K562 (cell line): ENCODE results near the gene NOTCH1. TPM values are rescaled to one million over a fixed set of nuclear protein-coding genes. Genes with fewer than 3 reads are reported as not detected.
A peak's percentile ranks its signal among the peaks of the same experiment; 100 is the strongest.

Experiments
- BCOR ChIP-seq: fragments of 450-650 bp; IDR thresholded peaks from 2 replicates; pipeline ENCODE4 v1.6.1; 2016
- COPS2 ChIP-seq: fragments of 450-650 bp; conservative IDR thresholded peaks from 2 replicates; pipeline ENCODE4 v1.6.1; 2016; ENCODE audit warnings: mild to moderate bottlenecking, moderate library complexity
- HDAC1 ChIP-seq, 2 experiments: fragments of 450-650 bp; IDR thresholded peaks; 2 replicates each; pipeline ENCODE4 v1.6.1; 2016 to 2017; ENCODE audit warnings: inconsistent platforms in 1 of 2, mild to moderate bottlenecking in 1 of 2, moderate library complexity in 1 of 2
- HDAC6 ChIP-seq: IDR thresholded peaks from 2 replicates; pipeline ENCODE4 v1.6.1; 2012; ENCODE audit warnings: low read depth, mild to moderate bottlenecking, control low read depth, inconsistent platforms, low read length, moderate library complexity
- JUNB ChIP-seq: fragments of 450-650 bp; formaldehyde crosslinking; conservative IDR thresholded peaks from 2 replicates; pipeline ENCODE4 v1.4.0; 2020; ENCODE audit warnings: mild to moderate bottlenecking
- NFE2L1 ChIP-seq: fragments of 450-650 bp; IDR thresholded peaks from 2 replicates; pipeline ENCODE4 v1.6.1; 2016; ENCODE audit warnings: missing genetic modification characterization, low read depth, mild to moderate bottlenecking, missing compliant biosample characterization, moderate library complexity, borderline replicate concordance
- NFIC ChIP-seq: fragments of 450-650 bp; IDR thresholded peaks from 2 replicates; pipeline ENCODE4 v1.6.1; 2017; ENCODE audit warnings: mild to moderate bottlenecking, inconsistent platforms
- PRPF4 ChIP-seq: fragments of 200-400 bp; formaldehyde crosslinking; IDR thresholded peaks from one replicate; pipeline ENCODE4 v1.6.1; 2017; ENCODE audit warnings: low read length, low read depth, mild to moderate bottlenecking; ENCODE audit not compliant: insufficient read depth, poor library complexity, severe bottlenecking
- SMARCB1 ChIP-seq: IDR thresholded peaks from 2 replicates; pipeline ENCODE4 v1.6.1; 2011; ENCODE audit warnings: improper control_type of control experiment, low read depth; ENCODE audit not compliant: insufficient read length
- ZBTB8A ChIP-seq: fragments of 450-650 bp; IDR thresholded peaks from 2 replicates; pipeline ENCODE4 v1.6.1; 2018; ENCODE audit warnings: mild to moderate bottlenecking, moderate library complexity; ENCODE audit not compliant: partially characterized antibody
- ZNF274 ChIP-seq: IDR thresholded peaks from 2 replicates; pipeline ENCODE4 v1.6.1; 2011; ENCODE audit warnings: low read depth, mild to moderate bottlenecking, low read length, moderate library complexity, borderline replicate concordance
- ZNF609 ChIP-seq: sonication (generic); formaldehyde crosslinking; IDR thresholded peaks from 2 replicates; pipeline ENCODE4 v1.8.1; 2023; ENCODE audit warnings: missing genetic modification reagents, mild to moderate bottlenecking, borderline replicate concordance
- ZNF699 ChIP-seq: fragments of 250-450 bp; sonication (Bioruptor Pico); IDR thresholded peaks from 2 replicates; pipeline ENCODE4 v1.8.0; 2021; ENCODE audit warnings: mild to moderate bottlenecking, moderate library complexity; ENCODE audit not compliant: insufficient replicate concordance
- ZNF830 ChIP-seq: fragments of 250-450 bp; sonication (Bioruptor Pico); IDR thresholded peaks from 2 replicates; pipeline ENCODE4 v1.5.0; 2021; ENCODE audit warnings: mild to moderate bottlenecking
- polyA plus RNA-seq, 8 experiments: library from polyadenylated mRNA; depleted of rRNA in 4 of 8; stranded (reverse) in 5 of 8; unstranded in 3 of 8; fragments of >200 nt; fragmentation: Nextera tagmentation in 2 of 8; fragmentation: Illumina TruSeq in 1 of 8; extraction: Ambion mirVana in 2 of 8; extraction: Trizol in 1 of 8; gene quantifications; 2 replicates each; pipeline versions ENCODE4 v1.2.1 to v1.2.3, GENCODE V29; 2011 to 2014; ENCODE audit warnings: inconsistent platforms in 1 of 8, missing spikeins in 1 of 8
- total RNA-seq, 7 experiments: library from RNA; depleted of rRNA in 6 of 7; stranded (reverse); fragments of >200 nt in 6 of 7; fragmentation: Illumina TruSeq in 2 of 7; extraction: Trizol in 2 of 7; gene quantifications; 2 replicates each; pipeline versions ENCODE4 v1.2.1 to v1.2.3, GENCODE V29; 2011 to 2021; ENCODE audit warnings: low replicate concordance in 1 of 7
- TF ChIP-seq, protein P1 (sequence below): sonication (generic); formaldehyde crosslinking; IDR thresholded peaks from 2 replicates; pipeline ENCODE4 v1.8.1; 2023; ENCODE audit warnings: mild to moderate bottlenecking, missing genetic modification reagents
- TF ChIP-seq, protein P2 (sequence below): fragments of 250-450 bp; sonication (Bioruptor Pico); IDR thresholded peaks from 2 replicates; pipeline ENCODE4 v1.4.0; 2020
- TF ChIP-seq, protein P3 (sequence below): fragments of 450-650 bp; formaldehyde crosslinking; IDR thresholded peaks from 2 replicates; pipeline ENCODE4 v1.4.0; 2022; ENCODE audit warnings: missing genetic modification characterization

NOTCH1 gene
- total and polyA plus RNA-seq, 9 of the 15 experiments (the other 6 are each of a cell fraction or from before 2014, with no cell fraction given): 0.03 to 31.4 (median 2.3) TPM

- TF ChIP-seq, protein P1, sequence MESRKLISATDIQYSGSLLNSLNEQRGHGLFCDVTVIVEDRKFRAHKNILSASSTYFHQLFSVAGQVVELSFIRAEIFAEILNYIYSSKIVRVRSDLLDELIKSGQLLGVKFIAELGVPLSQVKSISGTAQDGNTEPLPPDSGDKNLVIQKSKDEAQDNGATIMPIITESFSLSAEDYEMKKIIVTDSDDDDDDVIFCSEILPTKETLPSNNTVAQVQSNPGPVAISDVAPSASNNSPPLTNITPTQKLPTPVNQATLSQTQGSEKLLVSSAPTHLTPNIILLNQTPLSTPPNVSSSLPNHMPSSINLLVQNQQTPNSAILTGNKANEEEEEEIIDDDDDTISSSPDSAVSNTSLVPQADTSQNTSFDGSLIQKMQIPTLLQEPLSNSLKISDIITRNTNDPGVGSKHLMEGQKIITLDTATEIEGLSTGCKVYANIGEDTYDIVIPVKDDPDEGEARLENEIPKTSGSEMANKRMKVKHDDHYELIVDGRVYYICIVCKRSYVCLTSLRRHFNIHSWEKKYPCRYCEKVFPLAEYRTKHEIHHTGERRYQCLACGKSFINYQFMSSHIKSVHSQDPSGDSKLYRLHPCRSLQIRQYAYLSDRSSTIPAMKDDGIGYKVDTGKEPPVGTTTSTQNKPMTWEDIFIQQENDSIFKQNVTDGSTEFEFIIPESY: peak; percentile 82
- TF ChIP-seq ZNF274 (no peak), ZNF699 (no peak), HDAC6 (no peak), ZBTB8A (no peak), ZNF609 (CRISPR knock-in tag) (no peak), COPS2 (no peak), HDAC1 (IDR thresholded peaks at IDR 0.05) (peak in 1 of 2 experiments; percentile 63; a peak in 2 of 4 replicates), SMARCB1 (no peak), JUNB (CRISPR knock-in tag) (no peak), NFIC (peak; percentile 66), NFE2L1 (tag) (no peak), ZNF830 (CRISPR knock-in tag) (no peak), PRPF4 (no peak), BCOR (peak; percentile 74)
- TF ChIP-seq, protein P2, sequence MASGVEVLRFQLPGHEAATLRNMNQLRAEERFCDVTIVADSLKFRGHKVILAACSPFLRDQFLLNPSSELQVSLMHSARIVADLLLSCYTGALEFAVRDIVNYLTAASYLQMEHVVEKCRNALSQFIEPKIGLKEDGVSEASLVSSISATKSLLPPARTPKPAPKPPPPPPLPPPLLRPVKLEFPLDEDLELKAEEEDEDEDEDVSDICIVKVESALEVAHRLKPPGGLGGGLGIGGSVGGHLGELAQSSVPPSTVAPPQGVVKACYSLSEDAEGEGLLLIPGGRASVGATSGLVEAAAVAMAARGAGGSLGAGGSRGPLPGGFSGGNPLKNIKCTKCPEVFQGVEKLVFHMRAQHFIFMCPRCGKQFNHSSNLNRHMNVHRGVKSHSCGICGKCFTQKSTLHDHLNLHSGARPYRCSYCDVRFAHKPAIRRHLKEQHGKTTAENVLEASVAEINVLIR: no peak
- TF ChIP-seq, protein P3, sequence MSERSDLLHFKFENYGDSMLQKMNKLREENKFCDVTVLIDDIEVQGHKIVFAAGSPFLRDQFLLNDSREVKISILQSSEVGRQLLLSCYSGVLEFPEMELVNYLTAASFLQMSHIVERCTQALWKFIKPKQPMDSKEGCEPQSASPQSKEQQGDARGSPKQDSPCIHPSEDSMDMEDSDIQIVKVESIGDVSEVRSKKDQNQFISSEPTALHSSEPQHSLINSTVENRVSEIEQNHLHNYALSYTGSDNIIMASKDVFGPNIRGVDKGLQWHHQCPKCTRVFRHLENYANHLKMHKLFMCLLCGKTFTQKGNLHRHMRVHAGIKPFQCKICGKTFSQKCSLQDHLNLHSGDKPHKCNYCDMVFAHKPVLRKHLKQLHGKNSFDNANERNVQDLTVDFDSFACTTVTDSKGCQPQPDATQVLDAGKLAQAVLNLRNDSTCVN (CRISPR knock-in tag): no peak
Observed at GRCh38 chr9:136587145-136587943, 41.5 kb upstream of the NOTCH1 start (continued).
